GM23248 (cell line): ENCODE results near the gene ST6GAL2.

Source experiments
- EZH2 ChIP-seq: fragments of 200-600 bp; sonication (generic); IDR thresholded peaks from 2 replicates; pipeline ENCODE4 v1.6.1; 2018; ENCODE audit warnings: antibody characterized with exemption, mild to moderate bottlenecking; ENCODE audit not compliant: insufficient read depth, poor library complexity, severe bottlenecking
- EZH2phosphoT487 ChIP-seq: fragments of 200-600 bp; sonication (generic); IDR thresholded peaks from 2 replicates; pipeline ENCODE4 v1.6.1; 2018; ENCODE audit warnings: antibody characterized with exemption, moderate library complexity, mild to moderate bottlenecking, low read depth; ENCODE audit not compliant: insufficient read depth

DNA sequence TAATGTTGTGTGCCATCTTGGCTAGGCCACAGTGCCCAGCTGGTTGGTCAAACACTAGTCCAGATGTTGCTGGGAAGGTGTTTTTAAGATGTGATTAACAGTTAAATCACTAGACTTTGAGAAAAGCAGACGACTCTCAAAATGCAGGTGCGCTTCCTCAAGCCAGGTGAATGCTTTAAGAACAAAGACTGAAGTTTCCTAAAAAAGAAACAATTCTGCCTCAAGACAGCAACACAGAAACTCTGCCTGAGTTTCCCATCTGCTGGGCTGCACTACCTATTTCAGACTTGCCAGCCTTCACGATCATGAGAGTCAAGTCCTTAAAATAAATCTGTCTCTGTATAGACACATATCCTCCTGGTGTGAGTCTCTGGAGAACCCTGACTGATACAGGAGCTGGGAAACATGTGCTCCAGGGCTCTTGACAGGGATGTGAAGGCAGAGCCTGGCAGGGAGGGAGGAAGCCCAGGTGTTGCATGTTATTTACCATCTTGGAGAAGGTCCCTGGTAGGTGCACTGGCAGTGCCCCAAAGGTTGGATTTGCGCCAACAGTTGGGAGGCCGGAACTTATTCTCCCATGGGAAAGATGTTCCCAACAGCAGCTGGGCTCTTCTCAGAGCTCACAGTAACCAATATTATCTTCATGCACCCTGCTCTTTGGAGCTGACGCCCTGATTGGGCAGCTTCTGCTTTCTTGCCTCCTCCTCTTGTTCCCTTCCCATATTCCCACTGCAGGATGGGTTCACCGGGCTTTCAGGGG is 43.9 kb downstream of the ST6GAL2 start:
- TF ChIP-seq EZH2 (no peak), EZH2phosphoT487 (no peak)
